ENCODE results near the gene SRBD1. TPM values are rescaled to one million over a fixed set of nuclear protein-coding genes. Genes with fewer than 3 reads are reported as not detected.

The SRBD1 gene
- 15.7 and 22.4 TPM in 2 replicates for total RNA-seq (ENCODE audit: low replicate concordance)

DNA sequence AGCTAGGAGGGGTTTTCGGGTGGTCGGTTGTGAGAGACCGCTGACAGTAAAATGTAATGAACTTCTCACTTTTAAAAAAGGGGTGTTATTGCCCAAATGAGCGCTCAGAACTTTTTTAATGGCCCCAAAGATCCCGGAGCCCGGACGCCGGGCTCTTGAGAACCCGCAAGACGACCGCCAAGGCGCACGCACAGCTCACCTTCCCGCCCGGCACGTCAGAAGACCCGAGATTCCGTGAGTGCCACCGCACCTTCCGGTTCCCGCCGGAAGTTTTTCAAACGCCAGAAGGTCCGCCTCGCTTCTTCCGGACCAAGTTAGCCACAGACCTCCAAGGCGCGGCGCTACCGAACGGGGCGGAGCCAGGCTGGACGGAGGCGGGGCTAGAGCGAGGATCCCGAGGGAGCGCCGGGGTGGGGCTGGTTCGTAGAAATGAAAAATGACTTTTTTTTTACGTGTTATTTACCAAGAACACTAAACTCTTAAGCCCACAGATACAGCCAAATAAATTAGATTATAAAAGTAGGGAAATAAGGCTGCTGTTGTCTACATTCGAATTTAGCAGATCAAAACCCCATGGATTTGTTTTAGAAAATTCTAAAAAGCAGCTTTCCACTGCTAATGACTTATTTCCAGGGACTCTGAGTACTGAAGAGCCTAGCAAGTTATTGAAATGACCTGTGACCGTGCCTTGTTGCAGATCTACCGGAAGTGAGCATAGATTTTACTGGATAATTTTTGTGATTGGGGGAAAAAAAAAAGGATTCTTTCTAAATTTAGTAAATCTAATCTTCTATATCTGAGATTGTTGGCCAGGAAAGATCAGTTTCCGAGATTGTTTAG, at the start of gene SRBD1:
SRBD1 (minus strand) TSS at position 248 of the 840 bp plus-strand sequence. CDS start 5,826 bp downstream, outside the sequence.
- no peak for TF ChIP-seq CTCF (IDR thresholded peaks at IDR 0.05; ENCODE audit: insufficient read depth, low read length)

DNA sequence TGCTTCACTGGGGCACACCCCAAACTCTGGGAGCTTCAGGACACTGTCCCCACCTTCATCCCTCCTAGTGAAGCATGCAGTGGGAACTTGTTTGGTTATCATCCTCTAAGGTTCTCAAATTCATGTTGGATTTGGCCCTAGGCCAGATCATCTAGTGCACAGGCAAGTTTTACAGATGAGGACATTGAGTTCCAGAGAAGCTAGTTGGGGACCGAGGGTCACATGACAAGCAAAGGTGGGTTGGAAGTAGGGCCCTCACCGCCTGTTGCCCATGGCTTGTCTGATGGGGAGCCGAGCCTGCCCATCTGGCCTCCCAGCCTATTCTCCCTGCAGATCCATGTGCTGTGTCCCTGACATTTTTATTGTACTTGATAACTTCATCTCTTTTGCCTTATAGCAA, 43.2 kb upstream of the SRBD1 start:
- no peak for TF ChIP-seq CTCF (IDR thresholded peaks at IDR 0.05; ENCODE audit: insufficient read depth, low read length)
- peak; percentile 29 for DNase-seq (ENCODE audit: low read depth)
- peak overlapping the region; percentile 89 for H3K4me3 ChIP-seq (ENCODE audit: low read depth, low read length)

More for the DNA sequence above, at the start of gene SRBD1:
- H3K4me3 ChIP-seq (ENCODE audit: low read depth, low read length): peak within 1 kb of the TSS; percentile 86
- DNase-seq (ENCODE audit: low read depth): peak; percentile 90

- peak; percentile 42 for DNase-seq (ENCODE audit: low read depth)
- H3K4me3 ChIP-seq (ENCODE audit: low read depth, low read length): peak overlapping the region; percentile 89
- no peak for TF ChIP-seq CTCF (IDR thresholded peaks at IDR 0.05; ENCODE audit: insufficient read depth, low read length)
Measured at GRCh38 chr2:45653122-45653913, 42.3 kb upstream of the SRBD1 start.

GRCh38 chr2:45652090-45653031, 41.3 kb upstream of the SRBD1 start:
- DNase-seq (ENCODE audit: low read depth): peak; percentile 77
- no peak for TF ChIP-seq CTCF (IDR thresholded peaks at IDR 0.05; ENCODE audit: insufficient read depth, low read length)
- H3K4me3 ChIP-seq (ENCODE audit: low read depth, low read length): peak overlapping the region; percentile 89

DNA sequence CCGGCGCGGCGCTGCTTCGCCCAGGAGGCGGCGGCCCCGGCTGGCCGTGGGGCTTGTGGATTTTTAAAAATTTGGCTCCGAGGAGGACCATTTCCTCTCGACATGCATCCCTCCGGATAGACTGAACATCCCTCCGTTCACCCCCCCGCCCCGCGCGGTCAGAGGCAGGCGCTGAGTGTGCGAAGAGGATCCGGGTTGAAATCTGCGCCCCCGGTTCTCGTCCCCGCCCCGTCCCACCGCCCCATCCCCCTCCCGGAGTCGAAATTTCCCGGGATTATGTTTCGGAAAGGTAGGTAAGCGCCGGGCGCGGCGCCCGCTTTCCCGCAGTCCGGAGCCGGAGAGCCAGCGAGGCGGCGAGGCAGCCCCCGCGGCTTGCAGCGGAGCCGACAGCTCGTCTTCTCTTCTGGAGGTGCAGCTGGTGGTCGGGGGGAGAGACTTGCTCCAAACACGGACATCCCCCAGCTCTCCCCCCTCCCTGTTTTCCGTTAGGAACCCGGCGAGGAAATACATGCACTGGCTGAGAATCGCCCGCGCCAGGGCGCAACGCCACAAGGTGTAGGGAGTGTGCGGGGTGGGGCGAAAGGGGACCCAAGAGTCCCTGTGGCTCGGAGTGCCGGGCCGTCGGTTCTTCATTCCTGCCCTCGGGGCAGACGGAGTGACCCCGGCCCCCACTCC, 40.5 kb upstream of the SRBD1 start, which contains the start of gene PRKCE:
PRKCE (plus strand) TSS at position 261 of the 675 bp plus-strand sequence.
- TF ChIP-seq CTCF (IDR thresholded peaks at IDR 0.05; ENCODE audit: insufficient read depth, low read length): no peak
- peak; percentile 52 for DNase-seq (ENCODE audit: low read depth)
- H3K4me3 ChIP-seq (ENCODE audit: low read depth, low read length): peak within 1 kb of the TSS; percentile 89

Measured in fibroblast of the aortic adventitia (primary cell).